ENCODE results near the gene FAM76B.

- TF ChIP-seq CTCF (optimal IDR thresholded peaks at IDR 0.05 in 1 of 3, IDR thresholded peaks at IDR 0.05 in 1 of 3, conservative IDR thresholded peaks at IDR 0.05 in 1 of 3; ENCODE audit: extremely low read depth in 1 of 3, insufficient read depth in 2 of 3, low read length in 3 of 3) (no peak), EZH2 (IDR thresholded peaks at IDR 0.05; ENCODE audit: low read length) (no peak)
Measured at GRCh38 chr11:95805869-95806268, 16.3 kb upstream of the FAM76B start.

Measured in keratinocyte (primary cell).